DMS153 treated with DMSO at 0.1 percent for 48 hours (cell line): Measurements from ENCODE around the gene RNF112.

Source experiments
- DNase-seq: peaks from one replicate; lab custom pipeline; 2025; ENCODE audit not compliant: unreplicated experiment; lab: John Stamatoyannopoulos, UW

The RNF112 gene

DNA sequence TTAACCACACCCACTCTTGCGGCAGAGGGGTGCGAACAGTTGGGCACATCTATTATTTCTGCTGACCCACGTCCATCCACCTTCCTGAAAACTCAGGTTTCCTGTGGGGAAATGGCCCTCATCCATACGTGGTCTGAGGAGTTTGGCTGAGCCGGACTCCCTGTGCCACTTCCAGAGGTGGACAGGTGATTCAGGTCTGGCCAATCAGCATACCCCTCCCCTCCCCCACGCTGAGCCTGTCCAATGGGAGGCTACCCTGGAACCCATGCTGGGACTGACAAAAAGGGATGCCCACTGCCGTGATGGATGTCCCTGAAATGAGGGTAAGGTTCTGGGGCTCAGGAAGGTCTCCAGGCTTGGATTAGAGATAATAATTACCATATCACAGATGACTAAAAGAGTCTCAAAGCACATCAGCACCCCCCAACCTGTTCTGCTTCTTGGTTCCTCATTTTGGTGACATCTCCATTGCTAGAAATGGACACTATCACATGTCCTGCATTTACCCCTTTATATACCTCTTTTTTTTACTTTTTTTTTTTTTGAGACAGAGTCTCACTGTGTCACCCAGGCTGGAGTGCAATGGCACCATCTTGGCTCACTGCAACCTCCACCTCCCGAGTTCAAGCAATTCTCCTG is 38.0 kb upstream of the RNF112 start:
- DNase-seq, result no peak

DNA sequence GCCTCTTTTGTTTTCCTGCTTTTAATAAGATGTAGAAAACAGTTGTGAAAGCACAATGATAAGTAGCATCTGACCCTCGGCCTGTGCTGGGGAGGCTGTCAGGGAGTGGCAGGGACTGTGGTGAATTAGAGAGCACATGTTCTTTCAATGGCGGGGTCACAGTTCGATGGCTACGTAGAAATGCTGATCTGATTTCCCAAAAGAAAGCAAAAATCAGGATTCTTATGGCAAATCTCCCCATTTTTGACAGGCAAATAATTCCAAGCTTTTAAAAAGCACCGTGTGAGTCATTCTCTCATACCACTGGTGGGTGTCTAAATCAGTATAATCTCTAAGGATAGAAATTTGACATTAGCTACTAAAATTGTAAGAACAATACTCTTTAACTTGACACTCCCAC is 36.9 kb upstream of the RNF112 start:
- DNase-seq, result no peak

- no peak for DNase-seq
Measured at GRCh38 chr17:19375732-19376131, 35.3 kb upstream of the RNF112 start.

DNA sequence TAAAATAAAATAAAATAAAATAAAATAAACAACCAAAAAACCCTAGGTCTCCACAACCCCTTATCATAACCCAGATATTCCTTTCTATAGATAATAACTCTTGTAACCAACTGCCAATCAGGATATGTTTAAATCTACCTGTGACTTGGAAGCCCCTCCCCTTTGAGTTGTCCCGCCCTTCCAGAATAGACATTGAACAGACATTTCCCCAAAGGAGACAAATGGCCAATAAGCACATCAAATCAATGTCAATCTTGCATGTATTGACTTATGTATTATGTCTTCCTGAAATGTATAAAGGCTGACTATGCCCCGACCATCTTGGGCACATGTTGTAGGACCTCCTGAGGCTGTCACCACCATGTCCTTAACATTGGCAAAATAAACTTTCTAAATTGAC is 34.2 kb upstream of the RNF112 start:
- DNase-seq, result peak; percentile 8

GRCh38 chr17:19377602-19378415 is 33.2 kb upstream of the RNF112 start:
- peak; percentile 84 for DNase-seq

- DNase-seq, result no peak
Measured at GRCh38 chr17:19378416-19379360, 32.3 kb upstream of the RNF112 start, which contains the start of gene MAPK7. MAPK7 (plus strand) TSS chr17:19378498; CDS start chr17:19378901, 403 bp downstream.

- no peak for DNase-seq
Measured at GRCh38 chr17:19379361-19380065, 31.5 kb upstream of the RNF112 start.

DNA sequence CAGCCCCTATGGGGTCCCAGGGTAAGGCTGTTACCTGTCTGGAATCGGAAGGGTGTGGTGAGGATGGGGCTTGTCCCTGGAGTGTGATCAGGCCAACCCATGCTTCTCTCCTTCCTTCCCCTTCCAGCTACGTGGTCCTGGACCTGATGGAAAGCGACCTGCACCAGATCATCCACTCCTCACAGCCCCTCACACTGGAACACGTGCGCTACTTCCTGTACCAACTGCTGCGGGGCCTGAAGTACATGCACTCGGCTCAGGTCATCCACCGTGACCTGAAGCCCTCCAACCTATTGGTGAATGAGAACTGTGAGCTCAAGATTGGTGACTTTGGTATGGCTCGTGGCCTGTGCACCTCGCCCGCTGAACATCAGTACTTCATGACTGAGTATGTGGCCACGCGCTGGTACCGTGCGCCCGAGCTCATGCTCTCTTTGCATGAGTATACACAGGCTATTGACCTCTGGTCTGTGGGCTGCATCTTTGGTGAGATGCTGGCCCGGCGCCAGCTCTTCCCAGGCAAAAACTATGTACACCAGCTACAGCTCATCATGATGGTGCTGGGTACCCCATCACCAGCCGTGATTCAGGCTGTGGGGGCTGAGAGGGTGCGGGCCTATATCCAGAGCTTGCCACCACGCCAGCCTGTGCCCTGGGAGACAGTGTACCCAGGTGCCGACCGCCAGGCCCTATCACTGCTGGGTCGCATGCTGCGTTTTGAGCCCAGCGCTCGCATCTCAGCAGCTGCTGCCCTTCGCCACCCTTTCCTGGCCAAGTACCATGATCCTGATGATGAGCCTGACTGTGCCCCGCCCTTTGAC is 30.3 kb upstream of the RNF112 start:
- no peak for DNase-seq

- no peak for DNase-seq
Measured at GRCh38 chr17:19381361-19381740, 29.7 kb upstream of the RNF112 start.

GRCh38 chr17:19381741-19382444 is 29.1 kb upstream of the RNF112 start:
- no peak for DNase-seq

GRCh38 chr17:19382531-19383444 is 28.2 kb upstream of the RNF112 start:
- no peak for DNase-seq

- DNase-seq, result no peak
Measured at GRCh38 chr17:19383681-19384470, 27.2 kb upstream of the RNF112 start.

DNA sequence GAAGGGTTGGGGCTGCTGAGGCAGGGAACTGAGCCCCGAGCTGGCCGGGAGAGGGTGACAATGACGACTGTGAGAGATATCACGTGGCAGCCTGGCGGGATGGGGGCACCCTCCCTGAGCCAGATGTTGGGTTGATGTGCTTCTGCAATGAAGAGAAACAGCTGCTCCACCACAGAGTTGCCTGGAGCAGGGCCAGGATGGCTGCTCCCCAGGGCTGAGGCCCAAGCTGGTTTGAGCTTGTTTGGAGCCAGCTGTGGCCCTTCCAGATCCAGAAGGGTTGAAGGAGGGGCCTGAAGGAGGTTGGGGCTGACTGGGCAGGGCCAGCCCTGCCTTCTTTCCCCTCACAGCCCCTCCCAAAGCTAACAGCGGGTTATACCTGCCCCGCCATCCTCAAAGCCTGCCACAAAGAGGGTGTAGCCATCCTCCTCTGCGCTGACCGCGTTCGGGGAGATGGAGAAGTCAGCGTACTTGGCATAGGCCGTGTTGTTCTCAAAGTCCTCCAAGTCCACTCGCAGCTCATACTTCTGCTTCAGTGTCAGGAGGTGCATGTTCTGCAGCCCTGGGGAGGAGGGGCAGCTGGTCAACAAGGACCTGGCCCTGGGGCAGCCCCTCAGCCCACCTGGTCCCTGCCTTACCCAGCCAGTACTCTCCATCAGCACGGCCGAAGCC is 26.2 kb upstream of the RNF112 start:
- no peak for DNase-seq

- no peak for DNase-seq
Measured at GRCh38 chr17:19385521-19385983, 25.5 kb upstream of the RNF112 start.

DNA sequence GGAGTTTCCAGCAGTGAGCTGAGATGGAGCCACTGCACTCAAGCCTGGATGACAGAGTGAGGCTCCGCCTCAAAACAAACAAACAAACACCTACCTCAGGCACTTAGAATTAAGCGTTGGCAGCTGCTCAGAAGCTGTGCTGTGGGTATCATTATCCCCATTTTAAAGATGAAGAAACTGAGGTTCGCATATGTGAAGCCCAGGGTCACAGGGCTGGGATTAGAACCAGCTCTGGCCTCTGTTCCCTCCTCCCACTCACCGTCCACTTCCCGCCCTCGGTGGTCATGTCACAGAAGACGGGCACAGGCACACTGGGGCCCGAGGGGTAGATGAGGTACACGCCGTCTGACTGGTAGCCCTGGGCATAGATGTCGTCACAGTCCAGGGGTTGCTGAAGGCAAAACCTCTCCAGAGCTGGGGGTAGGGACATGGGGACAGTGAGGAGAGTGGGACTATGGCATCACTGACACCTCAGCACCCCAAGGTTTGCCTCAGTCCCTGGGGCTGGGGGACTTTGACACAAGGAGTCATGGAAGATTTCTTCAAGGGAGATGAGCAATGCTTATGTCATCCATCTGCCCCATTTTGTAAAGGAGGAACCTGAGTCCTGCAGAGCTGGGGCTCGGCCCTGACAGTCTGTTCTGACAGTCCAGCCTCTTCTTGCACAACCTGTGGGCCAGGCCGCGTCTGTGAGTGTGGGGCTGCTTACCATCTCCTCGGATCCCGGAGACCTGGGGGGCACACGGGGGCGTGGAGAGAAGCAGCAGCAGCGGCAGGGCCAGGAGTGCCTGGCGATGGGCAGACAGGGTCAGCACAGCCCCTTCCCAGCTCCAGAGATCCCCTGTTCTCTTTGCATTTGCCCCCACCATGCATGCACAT is 24.7 kb upstream of the RNF112 start:
- no peak for DNase-seq
